Liver (tissue), 9 donors: Measurements from ENCODE around the gene SELENOM. TPM values are rescaled to one million over a fixed set of nuclear protein-coding genes. Genes with fewer than 3 reads are reported as not detected.
A peak's percentile ranks its signal among the peaks of the same experiment; 100 is the strongest.

ENCODE experiments used
- DNase-seq: peaks from one replicate; pipeline ENCODE4 v3.0.0-alpha.2; 2017; ENCODE audit warnings: low spot score
- H3K27ac ChIP-seq, 2 donors: one replicate each; pipeline ENCODE4 v1.7.0; 2013; ENCODE audit warnings: inconsistent platforms in 2 of 2, low read length in 2 of 2, control low read depth in 1 of 2, low read depth in 1 of 2, mild to moderate bottlenecking in 1 of 2
- H3K27me3 ChIP-seq, 4 donors: one replicate each; pipeline versions ENCODE4 v1.6.1 to v1.7.0; 2013; ENCODE audit warnings: low read length in 3 of 4, inconsistent platforms in 1 of 4, mild to moderate bottlenecking in 1 of 4, moderate library complexity in 1 of 4; ENCODE audit not compliant: control insufficient read depth in 4 of 4, insufficient read depth in 4 of 4
- H3K36me3 ChIP-seq, 4 donors: one replicate each; pipeline versions ENCODE4 v1.6.1 to v1.7.0; 2013; ENCODE audit warnings: low read length in 3 of 4, mild to moderate bottlenecking in 3 of 4, low read depth in 1 of 4, moderate library complexity in 1 of 4; ENCODE audit not compliant: control insufficient read depth in 4 of 4, insufficient read depth in 3 of 4
- H3K4me1 ChIP-seq, 4 donors: one replicate each; pipeline versions ENCODE4 v1.6.1 to v1.7.0; 2013; ENCODE audit warnings: low read length in 3 of 4, mild to moderate bottlenecking in 3 of 4, moderate library complexity in 1 of 4; ENCODE audit not compliant: control insufficient read depth in 4 of 4, insufficient read depth in 4 of 4
- H3K4me3 ChIP-seq, 3 donors: one replicate each; pipeline versions ENCODE4 v1.6.1 to v1.7.0; 2013; ENCODE audit warnings: low read length in 3 of 3, control low read depth in 1 of 3, low read depth in 1 of 3, mild to moderate bottlenecking in 1 of 3
- H3K9ac ChIP-seq, 2 donors: one replicate each; pipeline ENCODE4 v1.7.0; 2013; ENCODE audit warnings: low read length in 2 of 2, mild to moderate bottlenecking in 2 of 2, moderate library complexity in 2 of 2, control low read depth in 1 of 2, low read depth in 1 of 2
- H3K9me3 ChIP-seq, 4 donors: one replicate each; pipeline versions ENCODE4 v1.6.1 to v1.7.0; 2013; ENCODE audit warnings: low read length in 3 of 4; ENCODE audit not compliant: control insufficient read depth in 4 of 4
- ATF3 ChIP-seq: IDR thresholded peaks from 2 replicates; pipeline ENCODE4 v1.6.1; 2016; ENCODE audit warnings: antibody characterized with exemption
- EGR1 ChIP-seq, 2 donors: IDR thresholded peaks; 2 replicates each; pipeline ENCODE4 v1.6.1; 2016 to 2018; ENCODE audit warnings: antibody characterized with exemption in 2 of 2, low read depth in 2 of 2
- FOXA1 ChIP-seq: IDR thresholded peaks from 2 replicates; pipeline ENCODE4 v1.6.1; 2016; ENCODE audit warnings: antibody characterized with exemption
- FOXA2 ChIP-seq: IDR thresholded peaks from 2 replicates; pipeline ENCODE4 v1.6.1; 2016; ENCODE audit warnings: antibody characterized with exemption
- GABPA ChIP-seq, 2 donors: IDR thresholded peaks in 1 of 2; conservative IDR thresholded peaks in 1 of 2; 2 replicates each; pipeline ENCODE4 v1.6.1; 2016; ENCODE audit warnings: antibody characterized with exemption in 2 of 2, mild to moderate bottlenecking in 1 of 2, moderate library complexity in 1 of 2
- HNF4A ChIP-seq, 2 donors: conservative IDR thresholded peaks; 2 replicates each; pipeline ENCODE4 v1.6.1; 2016; ENCODE audit warnings: antibody characterized with exemption in 2 of 2, mild to moderate bottlenecking in 2 of 2
- HNF4G ChIP-seq: IDR thresholded peaks from 2 replicates; pipeline ENCODE4 v1.6.1; 2016; ENCODE audit warnings: antibody characterized with exemption
- JUND ChIP-seq, 2 donors: IDR thresholded peaks; 2 replicates each; pipeline ENCODE4 v1.6.1; 2016; ENCODE audit warnings: antibody characterized with exemption in 2 of 2
- MAX ChIP-seq: IDR thresholded peaks from 2 replicates; pipeline ENCODE4 v1.6.1; 2016; ENCODE audit warnings: antibody characterized with exemption
- NR2F2 ChIP-seq: IDR thresholded peaks from 2 replicates; pipeline ENCODE4 v1.6.1; 2016; ENCODE audit warnings: antibody characterized with exemption
- RAD21 ChIP-seq, 2 donors: IDR thresholded peaks; 2 replicates each; pipeline ENCODE4 v1.6.1; 2016; ENCODE audit warnings: antibody characterized with exemption in 2 of 2, mild to moderate bottlenecking in 2 of 2
- RXRA ChIP-seq, 2 donors: IDR thresholded peaks; 2 replicates each; pipeline ENCODE4 v1.6.1; 2017 to 2018; ENCODE audit warnings: antibody characterized with exemption in 2 of 2, mild to moderate bottlenecking in 1 of 2
- SP1 ChIP-seq: IDR thresholded peaks from 2 replicates; pipeline ENCODE4 v1.6.1; 2018; ENCODE audit warnings: antibody characterized with exemption, mild to moderate bottlenecking
- TAF1 ChIP-seq: conservative IDR thresholded peaks from 2 replicates; pipeline ENCODE4 v1.6.1; 2016; ENCODE audit warnings: antibody characterized with exemption, mild to moderate bottlenecking
- YY1 ChIP-seq: IDR thresholded peaks from 2 replicates; pipeline ENCODE4 v1.6.1; 2016; ENCODE audit warnings: antibody characterized with exemption, mild to moderate bottlenecking
- ZBTB33 ChIP-seq: IDR thresholded peaks from 2 replicates; pipeline ENCODE4 v1.6.1; 2016; ENCODE audit warnings: antibody characterized with exemption
- WGBS: extraction: QIAGEN DNeasy Blood & Tissue Kit; methylation state at CpG from one replicate; pipeline ENCODE4 v1.1.7; 2013; 5-methylcytosine and 5-hydroxymethylcytosine counted together
- polyA plus RNA-seq, 2 donors: library from polyadenylated mRNA; stranded (reverse) in 1 of 2; unstranded in 1 of 2; fragments of 200-250 nt in 1 of 2; fragments of >200 nt in 1 of 2; fragmentation: Nextera tagmentation in 1 of 2; extraction: Ambion mirVana in 1 of 2; gene quantifications; one replicate each; pipeline versions ENCODE4 v1.2.1 to v1.2.3, GENCODE V29; 2013 to 2015
- total RNA-seq, 2 donors: library from RNA; depleted of rRNA; stranded (reverse); fragments of >200 nt; gene quantifications; one replicate each; pipeline ENCODE4 v1.2.3, GENCODE V29; 2014
- TF ChIP-seq, protein P1 (sequence below): IDR thresholded peaks from 2 replicates; pipeline ENCODE4 v1.6.1; 2016; ENCODE audit warnings: antibody characterized with exemption, mild to moderate bottlenecking
- TF ChIP-seq, protein P2 (sequence below): fragments of 150-350 bp; IDR thresholded peaks from 2 replicates; pipeline ENCODE4 v1.5.1; 2017; ENCODE audit warnings: improper control_type of control experiment, low read depth, low read length; ENCODE audit not compliant: missing input control
- donor health status: healthy.
- donor health status: healthy.
- donor health status: healthy.
- donor health status: healthy.
- donor health status: healthy.

Gene SELENOM
- total and polyA plus RNA-seq, 4 donors = 3.0 to 17.3 (median 12.2) TPM

GRCh38 chr22:31103111-31103510, 4.3 kb downstream of the SELENOM start (continued):
- no peak for TF ChIP-seq HNF4G
- TF ChIP-seq EGR1 (IDR thresholded peaks at IDR 0.05; ENCODE audit: low read depth in 2 of 2) = no peak
- TF ChIP-seq FOXA2 = no peak
- TF ChIP-seq NR2F2 = no peak
- no peak for TF ChIP-seq TAF1

- Histone ChIP-seq H3K27me3 (no peaks in the 10 kb centered on the region), H3K27ac (peak overlapping the region in 1 of 2 donors; percentile 50), H3K4me1 (peaks cover 0 to under 1% (median under 1%) of the 10 kb centered on the region in 4 donors), H3K9ac (no peak overlapping the region), H3K9me3 (no peaks in the 10 kb centered on the region), H3K36me3 (peaks cover 0 to 4% (median 3%) of the 10 kb centered on the region in 4 donors), H3K4me3 (no peak overlapping the region)
- no peak for DNase-seq
- TF ChIP-seq JUND (IDR thresholded peaks at IDR 0.05) = peak; percentile 88 to 93
- TF ChIP-seq SP1 = no peak
- WGBS = 86% methylated on average over 8 of the region's 8 CpGs
Observed at GRCh38 chr22:31102441-31103081, 4.8 kb downstream of the SELENOM start.

- Histone ChIP-seq H3K27ac (no peak overlapping the region), H3K4me1 (no peaks in the 10 kb centered on the region), H3K36me3 (peaks cover 0 to 5% (median 3%) of the 10 kb centered on the region in 4 donors), H3K4me3 (no peak overlapping the region), H3K9me3 (no peaks in the 10 kb centered on the region), H3K9ac (no peak overlapping the region), H3K27me3 (no peaks in the 10 kb centered on the region)
- WGBS = 96% methylated on average over 18 of the region's 18 CpGs
- TF ChIP-seq MAX (no peak), FOXA1 (no peak), EGR1 (IDR thresholded peaks at IDR 0.05; ENCODE audit: low read depth in 2 of 2) (no peak), GABPA (IDR thresholded peaks at IDR 0.05 in 1 of 2, conservative IDR thresholded peaks at IDR 0.05 in 1 of 2) (no peak), ATF3 (no peak), HNF4A (conservative IDR thresholded peaks at IDR 0.05) (no peak), NR2F2 (no peak), HNF4G (no peak), TAF1 (no peak), YY1 (no peak), RXRA (IDR thresholded peaks at IDR 0.05) (no peak), SP1 (no peak), FOXA2 (no peak), RAD21 (IDR thresholded peaks at IDR 0.05) (no peak), ZBTB33 (no peak), JUND (IDR thresholded peaks at IDR 0.05) (no peak)
- TF ChIP-seq, protein P1, sequence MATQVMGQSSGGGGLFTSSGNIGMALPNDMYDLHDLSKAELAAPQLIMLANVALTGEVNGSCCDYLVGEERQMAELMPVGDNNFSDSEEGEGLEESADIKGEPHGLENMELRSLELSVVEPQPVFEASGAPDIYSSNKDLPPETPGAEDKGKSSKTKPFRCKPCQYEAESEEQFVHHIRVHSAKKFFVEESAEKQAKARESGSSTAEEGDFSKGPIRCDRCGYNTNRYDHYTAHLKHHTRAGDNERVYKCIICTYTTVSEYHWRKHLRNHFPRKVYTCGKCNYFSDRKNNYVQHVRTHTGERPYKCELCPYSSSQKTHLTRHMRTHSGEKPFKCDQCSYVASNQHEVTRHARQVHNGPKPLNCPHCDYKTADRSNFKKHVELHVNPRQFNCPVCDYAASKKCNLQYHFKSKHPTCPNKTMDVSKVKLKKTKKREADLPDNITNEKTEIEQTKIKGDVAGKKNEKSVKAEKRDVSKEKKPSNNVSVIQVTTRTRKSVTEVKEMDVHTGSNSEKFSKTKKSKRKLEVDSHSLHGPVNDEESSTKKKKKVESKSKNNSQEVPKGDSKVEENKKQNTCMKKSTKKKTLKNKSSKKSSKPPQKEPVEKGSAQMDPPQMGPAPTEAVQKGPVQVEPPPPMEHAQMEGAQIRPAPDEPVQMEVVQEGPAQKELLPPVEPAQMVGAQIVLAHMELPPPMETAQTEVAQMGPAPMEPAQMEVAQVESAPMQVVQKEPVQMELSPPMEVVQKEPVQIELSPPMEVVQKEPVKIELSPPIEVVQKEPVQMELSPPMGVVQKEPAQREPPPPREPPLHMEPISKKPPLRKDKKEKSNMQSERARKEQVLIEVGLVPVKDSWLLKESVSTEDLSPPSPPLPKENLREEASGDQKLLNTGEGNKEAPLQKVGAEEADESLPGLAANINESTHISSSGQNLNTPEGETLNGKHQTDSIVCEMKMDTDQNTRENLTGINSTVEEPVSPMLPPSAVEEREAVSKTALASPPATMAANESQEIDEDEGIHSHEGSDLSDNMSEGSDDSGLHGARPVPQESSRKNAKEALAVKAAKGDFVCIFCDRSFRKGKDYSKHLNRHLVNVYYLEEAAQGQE = no peak
- TF ChIP-seq, protein P2, sequence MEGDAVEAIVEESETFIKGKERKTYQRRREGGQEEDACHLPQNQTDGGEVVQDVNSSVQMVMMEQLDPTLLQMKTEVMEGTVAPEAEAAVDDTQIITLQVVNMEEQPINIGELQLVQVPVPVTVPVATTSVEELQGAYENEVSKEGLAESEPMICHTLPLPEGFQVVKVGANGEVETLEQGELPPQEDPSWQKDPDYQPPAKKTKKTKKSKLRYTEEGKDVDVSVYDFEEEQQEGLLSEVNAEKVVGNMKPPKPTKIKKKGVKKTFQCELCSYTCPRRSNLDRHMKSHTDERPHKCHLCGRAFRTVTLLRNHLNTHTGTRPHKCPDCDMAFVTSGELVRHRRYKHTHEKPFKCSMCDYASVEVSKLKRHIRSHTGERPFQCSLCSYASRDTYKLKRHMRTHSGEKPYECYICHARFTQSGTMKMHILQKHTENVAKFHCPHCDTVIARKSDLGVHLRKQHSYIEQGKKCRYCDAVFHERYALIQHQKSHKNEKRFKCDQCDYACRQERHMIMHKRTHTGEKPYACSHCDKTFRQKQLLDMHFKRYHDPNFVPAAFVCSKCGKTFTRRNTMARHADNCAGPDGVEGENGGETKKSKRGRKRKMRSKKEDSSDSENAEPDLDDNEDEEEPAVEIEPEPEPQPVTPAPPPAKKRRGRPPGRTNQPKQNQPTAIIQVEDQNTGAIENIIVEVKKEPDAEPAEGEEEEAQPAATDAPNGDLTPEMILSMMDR = no peak
- no peak for DNase-seq
Observed at GRCh38 chr22:31100762-31101525, 6.4 kb downstream of the SELENOM start.
